Dermis microvascular lymphatic vessel endothelial cell (primary cell): ENCODE data around the gene NDE1. TPM values are rescaled to one million over a fixed set of nuclear protein-coding genes. Genes with fewer than 3 reads are reported as not detected.

Experiments used
- DNase-seq, 2 donors: peaks; one replicate each; pipeline versions ENCODE4 v3.0.0 to v3.0.0-alpha.2; 2010; ENCODE audit warnings: low read depth in 2 of 2
- total RNA-seq: library from RNA; depleted of rRNA; stranded (reverse); fragments of >200 nt; gene quantifications from 2 replicates; pipeline ENCODE4 v1.2.1, GENCODE V29; 2014

The NDE1 gene
- total RNA-seq, 1 donor from 2014 or later = 36.8 TPM

- no peak for DNase-seq
Observed at GRCh38 chr16:15735610-15736009, 85.6 kb downstream of the NDE1 start.

GRCh38 chr16:15736529-15736928, 86.5 kb downstream of the NDE1 start:
- no peak for DNase-seq

- no peak for DNase-seq
Observed at GRCh38 chr16:15737140-15737644, 87.1 kb downstream of the NDE1 start.

GRCh38 chr16:15739464-15739863, 89.4 kb downstream of the NDE1 start:
- no peak for DNase-seq

GRCh38 chr16:15739950-15740349, 89.9 kb downstream of the NDE1 start:
- DNase-seq = no peak

GRCh38 chr16:15741207-15741871, 91.3 kb downstream of the NDE1 start:
- no peak for DNase-seq

GRCh38 chr16:15742716-15743115, 92.7 kb downstream of the NDE1 start:
- DNase-seq = no peak

- DNase-seq = no peak
Observed at GRCh38 chr16:15743657-15744056, 93.6 kb downstream of the NDE1 start.

GRCh38 chr16:15746332-15746731, 96.3 kb downstream of the NDE1 start:
- DNase-seq = no peak

- no peak for DNase-seq
Observed at GRCh38 chr16:15747937-15748336, 97.9 kb downstream of the NDE1 start.

- no peak for DNase-seq
Observed at GRCh38 chr16:15748654-15749053, 98.6 kb downstream of the NDE1 start.

- DNase-seq = no peak
Observed at GRCh38 chr16:15749371-15749770, 99.3 kb downstream of the NDE1 start.

- no peak for DNase-seq
Observed at GRCh38 chr16:15749985-15750384, 99.9 kb downstream of the NDE1 start.

GRCh38 chr16:15751940-15752339, 101.9 kb downstream of the NDE1 start:
- no peak for DNase-seq

- DNase-seq = no peak
Observed at GRCh38 chr16:15752717-15753488, 102.9 kb downstream of the NDE1 start.

- no peak for DNase-seq
Observed at GRCh38 chr16:15754821-15755534, 104.9 kb downstream of the NDE1 start.

GRCh38 chr16:15757077-15757386, 107.0 kb downstream of the NDE1 start:
- no peak for DNase-seq

GRCh38 chr16:15757630-15758251, 107.7 kb downstream of the NDE1 start:
- DNase-seq = no peak

GRCh38 chr16:15759070-15759469, 109.0 kb downstream of the NDE1 start:
- DNase-seq = no peak

GRCh38 chr16:15760129-15760528, 110.1 kb downstream of the NDE1 start:
- no peak for DNase-seq

GRCh38 chr16:15764112-15764511, 114.1 kb downstream of the NDE1 start:
- no peak for DNase-seq

GRCh38 chr16:15765116-15765515, 115.1 kb downstream of the NDE1 start:
- no peak for DNase-seq
